HG02970 (cell line): ENCODE measurements around the gene GNB1L.
"Not testable (repeated sequence)": the region's sequence is repeated elsewhere in the genome, so short reads cannot be mapped to it uniquely, and the experiment has no call there.

Experiments used
- ATAC-seq: cut with Tn5 transposase; IDR thresholded peaks from one replicate; pipeline ENCODE4 v1.9.1; 2021; ENCODE audit warnings: mild to moderate bottlenecking, moderate library complexity, moderate number of reproducible peaks; ENCODE audit not compliant: unreplicated experiment, low FRiP score

GNB1L gene

DNA sequence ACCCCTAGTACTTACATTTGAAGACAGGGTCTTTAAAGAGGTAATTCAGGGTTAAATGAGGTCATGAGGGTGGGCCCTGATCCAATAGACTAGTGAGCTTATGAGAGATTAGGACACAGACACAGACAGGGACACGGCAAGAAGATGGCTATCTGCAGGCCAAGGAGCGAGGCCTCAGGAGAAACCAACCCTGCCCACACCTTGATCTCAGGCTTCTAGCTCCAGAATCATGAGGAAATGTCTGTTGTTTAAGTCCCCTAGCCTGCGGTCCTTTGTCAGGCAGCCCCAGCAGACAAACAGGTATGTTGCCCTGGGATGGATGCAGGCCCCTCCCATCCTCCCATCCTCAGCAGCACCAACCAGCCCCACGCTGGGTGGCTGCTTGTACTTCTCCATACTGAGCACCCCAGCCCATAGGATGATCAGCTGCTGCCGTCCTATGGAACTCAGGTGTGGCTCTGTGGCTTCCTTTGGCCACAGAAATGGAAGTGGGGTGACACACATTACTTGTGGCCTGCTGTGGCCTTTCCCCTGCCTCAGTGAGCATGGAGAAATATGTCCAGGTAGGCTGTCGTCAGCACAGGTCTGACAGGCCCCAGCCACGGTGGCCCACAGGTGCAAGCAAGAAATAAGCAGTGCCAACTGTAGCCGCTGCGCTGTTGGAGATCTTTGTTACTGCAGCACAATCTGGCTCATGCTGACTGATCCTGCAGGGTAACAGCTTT is 7.9 kb downstream of the GNB1L start:
- ATAC-seq = no peak

DNA sequence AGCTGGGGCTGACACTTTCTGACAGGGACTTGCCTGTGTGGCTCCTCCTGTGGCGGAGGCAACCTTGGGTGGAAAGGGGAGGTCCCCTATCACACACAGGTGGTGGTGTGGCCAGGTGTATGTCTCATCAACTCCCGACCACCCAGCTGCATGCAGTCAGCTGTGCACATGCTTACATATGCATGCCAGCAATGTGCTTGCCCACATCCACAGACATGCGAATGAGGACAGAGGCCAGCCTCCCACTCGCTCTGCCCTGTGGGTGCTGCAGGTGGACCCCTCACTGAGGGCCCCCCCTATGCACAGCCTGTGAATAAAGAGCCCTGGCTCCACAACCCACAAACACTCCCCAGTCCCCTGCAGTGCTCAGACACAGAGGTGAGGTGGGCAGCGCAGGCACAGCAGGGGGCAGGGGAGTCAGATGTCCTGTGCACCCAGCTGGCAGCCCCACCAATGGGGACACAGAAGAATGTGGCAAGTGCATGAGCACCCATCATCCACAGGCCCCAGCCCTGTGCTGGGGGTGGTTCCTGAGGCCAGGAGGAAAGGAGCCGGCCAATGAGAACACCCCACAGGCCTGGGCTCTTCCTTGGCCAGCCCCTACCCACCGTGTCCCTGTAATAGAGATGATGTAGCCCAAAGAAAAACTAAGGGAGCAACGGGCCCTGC is 9.5 kb downstream of the GNB1L start:
- no peak for ATAC-seq

DNA sequence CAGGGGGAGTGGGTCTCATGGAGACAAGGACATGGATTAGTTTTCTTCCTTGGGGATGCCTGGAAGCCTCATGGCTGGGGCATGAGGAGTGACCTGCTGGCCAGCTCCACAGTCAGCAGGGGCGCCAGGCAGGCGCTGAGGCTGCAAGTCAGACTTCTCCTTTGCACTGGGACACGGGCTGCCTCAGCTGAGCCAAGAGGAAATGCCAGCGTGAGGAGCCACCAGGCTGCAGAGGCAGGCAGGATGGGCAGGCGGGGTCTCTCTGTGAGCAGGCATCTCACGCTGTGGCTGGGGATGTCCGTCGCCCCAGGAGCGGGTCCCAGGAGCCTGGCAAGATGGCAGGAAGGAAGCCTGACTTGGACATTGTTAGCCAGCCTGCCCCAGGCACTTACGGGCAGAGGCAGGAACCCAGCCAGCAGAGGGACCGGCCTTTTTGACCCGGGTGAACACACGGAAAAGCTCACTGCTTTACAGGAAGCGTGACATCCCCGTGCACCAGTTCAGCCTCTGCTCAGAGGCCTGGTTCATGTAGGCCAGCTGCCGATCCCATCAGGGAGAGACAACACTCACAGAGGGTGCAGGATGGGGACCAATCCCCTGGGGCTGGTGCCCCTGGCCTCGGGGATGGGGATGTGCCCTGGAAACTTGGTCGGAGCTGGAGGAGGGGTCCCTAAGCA is 10.2 kb downstream of the GNB1L start:
- no peak for ATAC-seq

DNA sequence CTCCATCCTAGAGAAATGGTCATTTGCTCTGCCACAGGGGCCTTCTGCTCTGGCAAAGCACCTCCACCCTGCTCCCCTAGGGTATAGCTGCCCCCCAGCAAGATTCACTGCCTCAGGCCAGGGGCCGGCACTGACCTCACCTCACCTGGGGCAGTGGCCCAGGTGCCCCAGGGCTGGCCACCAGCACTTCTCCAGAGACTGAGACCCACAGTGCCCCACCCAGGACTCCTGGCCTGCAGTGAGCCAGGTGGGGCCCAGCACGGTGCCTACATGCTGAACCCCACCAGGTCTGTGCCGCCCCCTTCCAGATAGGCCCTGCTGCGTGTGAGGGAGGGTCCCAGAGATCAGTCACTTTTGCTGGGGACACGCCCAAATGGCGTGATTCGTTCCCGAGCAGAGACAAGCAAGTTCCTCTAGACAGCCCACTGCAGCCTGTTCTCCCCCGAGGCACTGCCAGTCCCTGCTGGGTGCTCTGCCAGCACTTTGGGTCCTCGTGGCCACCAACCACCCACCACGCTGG is 10.8 kb downstream of the GNB1L start:
- no peak for ATAC-seq

DNA sequence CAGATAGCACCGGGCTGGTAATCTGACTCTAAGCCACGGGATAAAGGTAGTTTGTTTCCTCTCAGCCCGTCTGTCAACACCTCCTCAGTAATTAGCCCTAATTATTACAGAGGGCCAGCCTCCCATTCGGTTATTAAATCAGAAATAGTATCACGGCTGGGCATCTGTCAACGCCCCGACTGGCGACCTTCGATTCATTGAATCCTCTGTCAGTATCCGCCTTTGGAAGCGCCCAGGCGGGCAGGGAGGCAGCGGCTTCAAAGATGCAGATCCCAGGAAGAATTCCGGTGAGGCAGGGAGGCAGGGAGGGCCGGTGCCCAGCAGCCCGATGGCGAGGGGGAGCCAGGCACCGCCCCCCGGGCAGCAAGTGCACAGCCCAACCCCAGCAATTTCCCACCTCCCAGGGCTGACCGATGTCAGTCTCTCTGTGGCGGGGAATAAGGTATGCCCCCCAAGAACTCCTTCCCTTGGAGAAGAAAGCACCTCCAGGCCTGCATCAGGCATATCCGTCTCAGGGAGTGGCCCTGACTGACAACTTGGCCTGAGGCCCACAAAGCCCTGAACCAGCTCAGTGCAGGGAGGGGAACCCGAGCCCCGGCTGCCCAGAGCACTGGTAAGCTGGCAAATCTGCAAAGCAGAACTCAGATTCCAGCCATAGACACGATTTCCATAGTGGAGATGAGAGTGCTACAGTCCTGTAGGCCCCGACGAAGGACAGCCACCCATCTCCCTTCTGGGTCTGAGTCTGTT is 11.4 kb downstream of the GNB1L start:
- ATAC-seq = no peak

DNA sequence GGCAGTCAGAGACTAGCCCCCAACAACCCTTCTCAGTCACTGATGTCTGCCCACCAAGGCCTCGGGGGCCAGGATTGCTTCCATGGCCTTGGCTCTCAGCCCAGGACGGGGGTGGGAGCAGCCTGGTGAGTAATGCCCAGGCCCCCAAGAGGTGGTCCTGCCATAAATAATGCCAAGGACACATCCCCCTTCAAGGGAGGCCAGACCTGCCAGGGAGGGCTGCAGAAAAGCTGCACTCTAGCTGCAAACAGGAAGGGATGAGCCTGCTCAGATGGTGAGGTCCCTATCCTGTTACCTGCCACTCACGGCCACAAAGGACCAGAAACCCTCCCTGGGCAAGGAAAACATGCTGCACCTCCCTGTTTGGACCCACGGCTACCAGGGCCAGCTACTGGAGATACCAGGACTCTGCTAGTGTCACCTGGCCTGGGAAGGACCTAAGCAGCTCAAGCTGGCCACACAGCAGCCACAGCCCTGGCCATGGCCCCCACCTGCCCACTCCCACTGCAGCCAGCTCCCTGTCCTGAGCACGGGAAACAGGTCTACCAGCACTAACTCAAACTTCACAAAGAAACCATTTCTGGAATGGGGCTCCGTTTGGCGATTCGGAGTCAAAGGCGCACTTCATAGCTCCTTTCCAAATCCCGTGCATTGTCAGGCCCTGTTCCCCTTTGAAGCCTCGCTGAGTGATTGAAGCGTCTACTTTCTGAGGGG is 12.1 kb downstream of the GNB1L start:
- ATAC-seq = no peak

DNA sequence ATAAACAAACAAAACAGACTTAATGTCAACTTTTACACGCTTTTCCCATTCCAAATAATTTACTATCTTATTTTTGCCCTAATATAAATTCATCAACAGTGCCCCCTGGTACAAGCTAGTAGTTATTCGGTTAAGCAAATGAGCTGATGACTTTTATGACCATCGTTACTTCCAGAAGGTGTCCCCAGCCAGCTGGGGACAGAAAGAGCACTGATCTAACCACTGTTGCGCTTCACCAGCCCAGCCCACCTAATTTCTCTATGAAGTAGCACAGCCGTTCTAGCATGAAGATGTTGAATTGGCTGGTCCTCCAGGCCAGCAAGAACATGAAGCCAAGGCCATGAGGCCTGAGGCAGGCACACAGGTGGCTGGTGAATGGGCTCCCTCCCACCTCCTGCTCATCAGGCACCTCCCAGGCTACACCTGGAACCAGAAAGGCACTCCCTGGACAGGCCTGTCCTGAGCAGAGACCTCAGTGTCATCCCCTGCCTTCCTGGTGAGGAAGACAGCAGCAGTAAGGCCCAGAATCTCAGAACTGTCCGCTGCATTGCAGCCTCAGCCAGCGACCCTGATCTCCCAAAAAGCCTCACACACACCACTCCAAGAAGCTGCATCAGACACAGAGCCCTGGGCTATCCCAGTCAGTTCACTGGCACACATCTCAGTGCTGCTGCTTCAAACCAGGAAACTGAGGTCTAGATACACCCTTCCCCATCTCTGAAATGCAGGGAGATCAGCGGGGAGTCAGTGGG is 12.9 kb downstream of the GNB1L start:
- no peak for ATAC-seq

DNA sequence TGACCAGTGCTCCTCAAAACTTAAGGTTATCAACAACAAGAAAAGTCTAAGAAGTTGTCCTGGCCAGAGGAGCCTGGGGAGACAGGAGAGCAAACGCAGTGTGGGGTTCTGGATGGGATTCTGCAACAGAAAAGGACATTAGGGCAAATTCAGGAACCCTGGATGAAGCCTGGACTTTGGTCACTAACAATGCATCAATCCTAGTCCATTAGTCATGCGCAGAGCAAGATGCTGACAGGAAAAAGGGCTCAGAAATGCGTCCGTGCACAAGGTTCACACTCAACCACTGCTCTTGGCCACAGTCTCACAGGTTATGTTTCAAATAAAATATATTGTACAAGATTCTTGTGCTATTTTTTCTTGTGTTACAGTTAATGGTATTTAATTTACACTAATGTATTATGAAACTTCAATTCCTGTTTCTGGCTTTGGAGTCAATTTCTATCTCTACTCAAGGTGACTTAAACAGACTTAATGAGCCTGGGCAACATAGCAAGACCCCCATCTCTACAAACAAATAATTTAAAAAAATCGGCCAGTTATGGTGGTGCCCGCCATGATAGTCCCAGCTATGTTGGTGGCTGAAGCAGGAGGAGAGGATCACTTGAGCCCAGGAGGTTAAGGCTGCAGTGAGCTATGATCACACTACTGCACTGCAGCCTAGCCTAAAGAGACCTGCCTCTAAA is 13.6 kb downstream of the GNB1L start:
- ATAC-seq = no peak

DNA sequence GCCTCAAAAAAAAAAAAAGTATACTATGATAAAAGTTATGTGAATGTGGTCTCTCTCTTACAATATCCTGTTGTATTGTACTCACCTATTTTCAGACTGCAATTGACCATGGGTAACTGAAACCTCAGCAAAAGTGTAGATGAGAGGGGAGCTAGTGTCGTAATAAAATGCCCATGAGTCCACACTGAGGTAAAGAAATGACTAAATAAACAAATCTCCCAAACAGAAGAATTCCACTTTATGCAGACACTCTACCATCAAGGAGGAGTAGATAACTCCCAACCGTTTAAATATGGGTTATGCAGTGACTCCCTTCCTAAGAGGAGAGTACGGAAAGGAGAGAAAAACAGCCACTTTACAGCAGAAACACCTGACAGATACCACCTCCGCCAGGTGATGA is 14.6 kb downstream of the GNB1L start:
- no peak for ATAC-seq

DNA sequence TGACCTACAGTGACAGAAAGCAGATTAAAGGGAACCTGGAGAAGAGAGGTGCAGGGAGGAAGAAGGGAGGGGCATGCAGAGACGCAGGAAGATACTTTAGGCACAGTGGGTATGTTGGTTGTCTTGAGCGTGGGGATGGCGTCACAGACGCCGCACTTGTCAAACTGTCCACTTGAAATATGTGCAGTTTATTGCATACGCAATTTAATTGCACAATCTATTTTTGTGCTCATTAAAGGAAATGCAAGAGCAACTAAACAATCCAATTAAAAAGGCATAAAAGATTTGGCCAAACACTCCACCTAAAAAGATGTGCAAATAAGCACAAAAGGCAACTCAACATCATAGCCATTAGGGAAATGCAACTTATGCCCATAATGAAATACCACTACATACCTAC is 16.8 kb downstream of the GNB1L start:
- ATAC-seq = no peak

DNA sequence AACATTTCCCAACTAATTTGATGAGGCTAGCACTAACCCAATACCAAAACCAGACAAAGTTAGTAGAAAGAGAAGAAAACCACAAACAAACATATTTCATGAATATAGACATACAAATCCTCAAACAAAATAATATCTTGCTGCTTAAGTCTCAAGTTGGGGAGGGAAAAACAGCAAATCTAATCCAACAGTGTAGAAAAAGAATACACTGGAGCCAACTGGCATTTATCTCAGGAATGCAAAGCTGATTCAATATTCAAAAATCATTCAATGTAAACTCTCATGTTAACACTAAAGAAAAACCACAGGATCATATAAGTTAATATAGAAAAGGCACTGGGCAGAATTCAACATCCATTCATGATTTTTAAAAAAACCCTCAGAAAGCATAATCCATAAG is 18.2 kb downstream of the GNB1L start:
- no peak for ATAC-seq

DNA sequence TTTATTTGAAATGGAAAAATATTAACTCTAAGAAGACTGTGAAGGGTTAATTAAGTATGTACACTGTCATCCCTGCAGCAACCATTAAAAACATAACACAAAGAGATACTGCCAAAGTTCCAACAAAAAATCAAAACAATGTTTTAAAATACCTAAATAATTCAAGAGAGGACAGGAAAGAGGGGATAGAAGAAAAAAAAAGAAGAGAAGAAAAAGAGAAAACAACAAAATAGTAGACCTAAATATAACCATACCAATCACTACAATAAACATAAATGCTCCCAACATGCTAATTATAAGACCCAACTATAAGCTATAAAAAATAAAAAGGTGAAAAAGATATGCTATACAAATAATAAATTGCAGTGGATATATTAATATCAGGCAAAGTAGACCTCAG is 20.1 kb downstream of the GNB1L start:
- no peak for ATAC-seq

DNA sequence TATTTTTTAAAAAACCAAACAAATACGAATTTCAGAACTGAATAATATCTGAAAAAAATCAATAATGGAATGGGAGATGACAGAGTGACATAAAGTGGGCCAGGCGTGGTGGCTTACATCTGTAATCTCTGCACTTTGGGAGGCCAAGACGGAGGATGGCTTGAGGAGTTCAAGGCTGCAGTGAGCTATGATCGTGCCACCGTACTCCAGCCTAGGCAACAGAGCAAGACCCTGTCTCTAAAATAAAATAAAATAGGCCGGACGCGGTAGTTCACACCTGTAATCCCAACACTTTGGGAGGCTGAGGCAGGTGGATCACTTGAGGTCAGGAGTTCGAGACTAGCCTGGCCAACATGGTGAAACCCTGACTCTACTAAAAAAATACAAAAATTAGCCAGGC is 21.3 kb downstream of the GNB1L start:
- ATAC-seq = not testable (repeated sequence)

DNA sequence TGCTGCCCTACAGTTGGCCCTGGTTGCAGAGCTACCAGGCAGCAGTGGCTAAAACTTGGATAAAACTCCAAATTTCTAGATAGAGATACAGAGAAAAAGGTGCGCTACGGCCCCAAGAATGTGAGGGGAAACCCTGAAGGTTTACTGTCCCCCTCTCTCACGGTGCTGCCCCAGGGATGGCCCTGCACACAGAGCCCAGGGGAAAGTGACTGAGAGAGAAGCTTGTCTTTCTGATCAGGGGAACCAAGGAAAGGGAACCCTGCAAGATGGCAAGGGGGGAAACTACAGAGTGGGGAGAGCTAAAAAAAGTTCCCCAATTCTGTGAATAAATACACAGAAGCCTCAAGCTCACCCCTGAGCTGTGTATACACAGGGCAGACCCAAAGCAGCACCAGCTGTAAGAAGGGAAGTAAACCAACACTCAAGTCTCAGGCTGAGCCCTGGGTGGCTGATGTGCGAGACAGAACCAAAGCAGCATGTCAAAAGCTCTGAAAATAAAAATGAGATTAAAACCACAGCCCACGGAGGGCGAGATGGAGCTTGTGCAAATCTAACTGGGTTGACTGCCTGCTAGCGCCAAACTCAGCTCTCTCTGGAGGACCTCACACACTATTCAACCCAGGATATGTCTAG is 22.1 kb downstream of the GNB1L start:
- ATAC-seq = no peak

DNA sequence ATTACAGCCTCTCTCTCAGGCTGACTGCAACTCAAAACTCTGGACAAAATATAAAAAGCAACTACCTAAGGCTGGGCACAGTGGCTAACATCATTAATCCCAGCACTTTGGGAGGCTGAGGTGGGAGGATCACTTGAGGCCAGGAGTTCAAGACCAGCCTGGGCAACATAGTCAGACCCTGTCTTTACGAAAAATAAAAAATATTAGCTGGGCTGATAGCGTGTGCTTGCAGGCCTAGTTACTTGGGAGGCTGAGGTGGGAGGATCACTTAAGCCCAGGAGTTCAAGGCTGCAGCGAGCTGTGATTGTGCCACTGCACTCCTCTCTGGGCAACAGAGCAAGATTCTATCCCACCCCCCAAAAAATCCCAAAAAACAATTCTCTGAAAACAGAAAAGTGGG is 22.7 kb downstream of the GNB1L start:
- ATAC-seq = not testable (repeated sequence)

DNA sequence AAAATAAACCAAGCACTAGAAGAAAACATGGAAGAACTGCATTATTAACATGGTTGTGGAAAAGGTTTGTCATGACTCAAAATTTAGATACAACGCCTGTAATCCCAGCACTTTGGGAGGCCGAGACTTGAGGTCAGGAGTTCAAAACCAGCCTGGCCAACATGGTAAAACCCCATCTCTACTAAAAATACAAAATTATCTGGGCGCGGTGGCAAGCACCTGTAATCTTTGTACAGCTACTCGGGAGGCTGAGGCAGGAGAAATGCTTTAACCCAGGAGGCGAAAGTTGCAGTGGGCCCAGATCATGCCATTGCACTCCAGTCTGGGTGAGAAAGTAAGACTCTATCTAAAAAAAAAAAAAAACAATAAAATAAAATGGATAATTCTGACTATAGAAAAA is 23.7 kb downstream of the GNB1L start:
- no peak for ATAC-seq

DNA sequence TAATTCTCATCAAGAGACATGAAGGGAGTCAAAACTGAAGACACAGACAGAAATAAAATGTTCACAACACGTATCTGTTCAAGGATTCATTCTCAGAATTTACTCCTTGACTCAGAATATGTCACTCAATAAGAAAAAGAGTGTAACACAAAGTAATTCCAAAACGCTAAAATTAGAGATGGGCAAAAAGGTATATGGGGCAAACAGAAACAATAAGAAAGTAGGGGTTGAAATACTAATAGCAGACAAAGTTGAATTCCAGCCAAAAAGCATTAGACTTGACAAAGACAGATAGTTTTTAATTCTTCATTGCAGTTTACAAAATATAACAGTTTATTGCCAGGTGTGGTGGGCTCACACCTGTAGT is 26.7 kb downstream of the GNB1L start:
- no peak for ATAC-seq

DNA sequence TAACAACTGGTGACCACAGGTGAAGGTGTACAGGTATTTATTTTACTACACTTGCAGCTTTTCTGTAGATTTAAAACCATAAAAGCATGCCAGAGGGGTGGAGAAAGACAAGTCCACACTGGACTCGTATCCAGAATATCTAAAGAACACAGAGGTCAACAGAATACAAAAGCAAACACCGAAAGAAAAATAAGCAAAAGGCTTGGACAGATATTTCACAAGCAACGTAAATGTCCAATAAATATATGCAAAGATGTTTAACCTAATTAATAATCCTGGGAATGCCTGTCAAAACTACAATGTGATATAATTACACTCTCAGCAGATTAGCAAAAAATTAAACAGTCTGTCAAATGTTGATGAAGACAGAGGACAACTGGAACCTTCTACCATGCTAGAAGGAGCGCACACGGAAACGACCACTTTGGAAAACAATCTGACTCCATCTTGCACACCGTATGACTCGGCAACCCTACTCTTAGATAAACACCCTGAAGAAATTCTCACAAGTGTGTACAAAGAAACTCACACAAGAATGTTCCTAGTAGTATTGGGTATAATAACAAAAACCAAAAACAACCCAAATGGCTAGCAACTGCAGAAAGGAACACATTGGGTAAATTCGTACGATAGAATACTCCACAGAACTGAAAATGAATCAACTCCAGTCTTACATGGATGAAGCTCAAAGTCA is 27.2 kb downstream of the GNB1L start:
- no peak for ATAC-seq
